Measurements from ENCODE around the gene NDC1. TPM values are rescaled to one million over a fixed set of nuclear protein-coding genes. Genes with fewer than 3 reads are reported as not detected.
"Not testable (repeated sequence)": the region's sequence is repeated elsewhere in the genome, so short reads cannot be mapped to it uniquely, and the experiment has no call there.

NDC1 gene
- total and polyA plus RNA-seq, 3 experiments from 2014 or later = 6.4 to 40.3 (median 38.8) TPM

DNA sequence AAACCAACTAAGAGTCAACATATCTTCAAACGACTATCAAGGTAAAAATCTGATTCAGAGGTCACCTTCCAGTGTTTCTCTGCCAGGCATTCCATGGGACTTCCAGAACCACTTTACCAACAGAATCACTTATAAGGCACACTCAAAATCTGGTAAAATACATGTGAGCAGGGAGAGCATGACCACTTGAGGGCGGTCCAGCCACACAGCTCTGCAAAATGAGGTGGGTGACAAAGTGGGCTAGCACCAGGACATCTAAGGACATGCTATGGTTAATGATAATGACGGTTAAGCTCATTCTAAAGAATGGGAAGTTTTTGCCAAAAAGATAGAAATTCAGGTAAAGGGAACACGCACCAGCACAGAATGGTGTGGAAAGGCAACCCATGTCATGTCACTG, 74.6 kb downstream of the NDC1 start:
- Histone ChIP-seq H3K36me3 (ENCODE audit: insufficient read depth, low read length) (no peaks in the 10 kb centered on the region), H3K27me3 (ENCODE audit: insufficient read depth, low read length, poor library complexity, severe bottlenecking) (no peaks in the 10 kb centered on the region), H3K27ac (ENCODE audit: low read depth, low read length) (no peak overlapping the region), H3K9me3 (ENCODE audit: low read length) (no peaks in the 10 kb centered on the region), H3K4me1 (ENCODE audit: insufficient read depth, low read length) (peaks cover 5% of the 10 kb centered on the region), H3K4me3 (ENCODE audit: low read length) (no peak overlapping the region)
- no peaks in the 10 kb centered on the region for H3K27me3 Mint-ChIP-seq
- peaks cover 0 to 5% (median 0%) of the 10 kb centered on the region in 5 donors for H3K9me3 Mint-ChIP-seq
- ChIA-PET CTCF (interaction anchor here (1.2 kb wide), 1 partner anchor 14 kb away, joined by 3 read pairs; no protein-coding TSS in a partner anchor), POLR2A (no interaction called here)
- peaks cover 5 to 25% (median 11%) of the 10 kb centered on the region in 3 donors for H3K36me3 Mint-ChIP-seq
- peaks cover 17 to 32% (median 29%) of the 10 kb centered on the region in 3 donors for H3K4me1 Mint-ChIP-seq
- no peak overlapping the region for H3K27ac Mint-ChIP-seq
- H3K4me3 Mint-ChIP-seq = no peak overlapping the region
- DNase-seq = no peak

DNA sequence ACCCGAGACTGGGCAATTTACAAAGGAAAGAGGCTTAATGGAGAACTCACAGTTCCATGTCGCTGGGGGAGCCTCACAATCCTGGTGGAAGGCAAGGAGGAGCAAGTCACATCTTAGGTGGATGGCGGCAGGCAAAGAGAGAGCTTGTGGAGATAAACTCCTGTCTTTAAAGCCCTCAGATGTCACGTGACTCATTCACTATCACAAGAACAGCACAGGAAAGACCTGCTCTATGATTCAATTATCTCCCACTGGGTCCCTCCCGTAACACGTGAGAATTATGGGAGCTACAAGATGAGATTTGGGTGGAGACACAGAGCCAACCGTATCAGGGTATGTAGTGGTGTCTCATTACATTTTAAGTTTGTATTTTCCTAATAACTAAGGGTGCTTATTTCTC, 77.6 kb downstream of the NDC1 start:
- H3K4me1 ChIP-seq (ENCODE audit: insufficient read depth, low read length); H3K4me3 Mint-ChIP-seq; H3K4me3 ChIP-seq (ENCODE audit: low read length); H3K9me3 Mint-ChIP-seq; H3K4me1 Mint-ChIP-seq; POLR2A ChIA-PET; H3K27me3 Mint-ChIP-seq; DNase-seq; H3K27me3 ChIP-seq (ENCODE audit: insufficient read depth, low read length, poor library complexity, severe bottlenecking); H3K9me3 ChIP-seq (ENCODE audit: low read length); CTCF ChIA-PET; H3K36me3 ChIP-seq (ENCODE audit: insufficient read depth, low read length); H3K36me3 Mint-ChIP-seq; H3K27ac ChIP-seq (ENCODE audit: low read depth, low read length): not testable (repeated sequence)
- peak overlapping the region in 2 of 8 donors; percentile 10 to 67 for H3K27ac Mint-ChIP-seq

- ChIA-PET POLR2A (no interaction called here), CTCF (no interaction called here)
- Mint-ChIP-seq H3K27ac (no peak overlapping the region), H3K27me3 (no peaks in the 10 kb centered on the region), H3K9me3 (no peaks in the 10 kb centered on the region), H3K4me1 (no peaks in the 10 kb centered on the region), H3K36me3 (peaks cover 0 to 2% (median 0%) of the 10 kb centered on the region in 3 donors), H3K4me3 (no peak overlapping the region)
- H3K27ac ChIP-seq (ENCODE audit: low read depth, low read length) = no peak overlapping the region
- no peaks in the 10 kb centered on the region for H3K36me3 ChIP-seq (ENCODE audit: insufficient read depth, low read length)
- H3K9me3 ChIP-seq (ENCODE audit: low read length) = no peaks in the 10 kb centered on the region
- no peaks in the 10 kb centered on the region for H3K4me1 ChIP-seq (ENCODE audit: insufficient read depth, low read length)
- H3K27me3 ChIP-seq (ENCODE audit: insufficient read depth, low read length, poor library complexity, severe bottlenecking) = no peaks in the 10 kb centered on the region
- no peak for DNase-seq
- no peak overlapping the region for H3K4me3 ChIP-seq (ENCODE audit: low read length)
Measured at GRCh38 chr1:53755874-53756273, 82.2 kb downstream of the NDC1 start.

GRCh38 chr1:53754484-53755312, 83.4 kb downstream of the NDC1 start:
- ChIA-PET CTCF (interaction anchor here (0.7 to 1.4 kb wide), 4 partner anchors 10 to 477 kb away, joined by 3 to 7 read pairs (median 4); no protein-coding TSS in a partner anchor), POLR2A (no interaction called here)
- no peaks in the 10 kb centered on the region for H3K9me3 Mint-ChIP-seq
- no peaks in the 10 kb centered on the region for H3K4me1 ChIP-seq (ENCODE audit: insufficient read depth, low read length)
- H3K27me3 ChIP-seq (ENCODE audit: insufficient read depth, low read length, poor library complexity, severe bottlenecking) = no peaks in the 10 kb centered on the region
- H3K27me3 Mint-ChIP-seq = no peaks in the 10 kb centered on the region
- no peak overlapping the region for H3K4me3 Mint-ChIP-seq
- no peak overlapping the region for H3K27ac Mint-ChIP-seq
- no peak overlapping the region for H3K4me3 ChIP-seq (ENCODE audit: low read length)
- peak in 1 of 5 donors; percentile 5 for DNase-seq
- no peak overlapping the region for H3K27ac ChIP-seq (ENCODE audit: low read depth, low read length)
- no peaks in the 10 kb centered on the region for H3K4me1 Mint-ChIP-seq
- H3K36me3 Mint-ChIP-seq = peaks cover 0 to 2% (median 0%) of the 10 kb centered on the region in 3 donors
- H3K36me3 ChIP-seq (ENCODE audit: insufficient read depth, low read length) = no peaks in the 10 kb centered on the region
- no peaks in the 10 kb centered on the region for H3K9me3 ChIP-seq (ENCODE audit: low read length)

DNA sequence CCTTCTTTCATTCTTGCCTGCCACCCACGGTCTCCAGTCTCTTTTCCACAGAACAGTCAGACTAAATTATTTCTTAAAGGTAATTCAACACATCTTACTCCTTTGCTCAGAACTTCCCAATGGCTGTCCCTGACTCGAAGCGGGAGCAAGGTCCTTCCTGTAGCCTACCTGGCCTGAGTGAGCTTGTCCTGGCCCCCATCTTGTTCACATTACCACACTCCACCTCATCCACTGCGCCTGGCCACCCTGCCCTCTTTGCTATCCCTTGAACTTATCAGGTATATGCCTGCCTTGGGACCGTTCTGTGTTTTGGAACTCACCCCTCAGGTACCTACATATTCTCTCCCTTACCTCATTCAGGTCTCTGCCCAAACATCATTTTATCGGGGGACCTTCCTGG, 85.8 kb downstream of the NDC1 start:
- H3K27ac Mint-ChIP-seq = peak overlapping the region in 1 of 8 donors; percentile 13
- POLR2A ChIA-PET = no interaction called here
- CTCF ChIA-PET = no interaction called here

DNA sequence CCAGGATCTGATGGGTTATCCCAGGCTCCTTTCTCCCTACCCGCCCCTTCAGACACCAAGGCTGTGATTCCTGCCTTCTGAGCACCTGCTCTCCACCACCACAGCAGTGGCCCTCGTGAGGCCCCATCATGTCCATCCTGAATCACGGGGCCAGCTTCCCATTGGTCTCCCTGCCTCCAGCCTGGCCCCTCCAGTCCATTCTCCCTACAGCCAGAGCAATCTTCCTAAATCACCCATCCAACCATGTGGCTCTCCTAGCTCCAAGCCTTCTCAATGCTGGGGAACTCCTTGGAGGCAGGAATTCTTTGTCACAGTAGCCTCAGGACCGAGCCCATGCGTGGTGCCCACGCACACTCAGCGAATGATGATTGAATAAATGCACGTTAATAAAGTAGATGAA, 90.3 kb downstream of the NDC1 start:
- peaks cover 8 to 9% of the 10 kb centered on the region in 2 donors for H3K27me3 Mint-ChIP-seq
- peaks cover 0 to 6% (median 5%) of the 10 kb centered on the region in 5 donors for H3K9me3 Mint-ChIP-seq
- peaks cover 0 to 6% (median 0%) of the 10 kb centered on the region in 3 donors for H3K36me3 Mint-ChIP-seq
- no peak overlapping the region for H3K27ac Mint-ChIP-seq
- H3K4me3 Mint-ChIP-seq = no peak overlapping the region
- Histone ChIP-seq H3K27me3 (ENCODE audit: insufficient read depth, low read length, poor library complexity, severe bottlenecking) (no peaks in the 10 kb centered on the region), H3K36me3 (ENCODE audit: insufficient read depth, low read length) (no peaks in the 10 kb centered on the region), H3K27ac (ENCODE audit: low read depth, low read length) (no peak overlapping the region), H3K4me3 (ENCODE audit: low read length) (no peak overlapping the region), H3K9me3 (ENCODE audit: low read length) (no peaks in the 10 kb centered on the region), H3K4me1 (ENCODE audit: insufficient read depth, low read length) (no peaks in the 10 kb centered on the region)
- DNase-seq = no peak
- POLR2A ChIA-PET = no interaction called here
- CTCF ChIA-PET = no interaction called here
- no peaks in the 10 kb centered on the region for H3K4me1 Mint-ChIP-seq

More for the DNA sequence above, 85.8 kb downstream of the NDC1 start:
- Histone ChIP-seq H3K4me1 (ENCODE audit: insufficient read depth, low read length) (no peaks in the 10 kb centered on the region), H3K4me3 (ENCODE audit: low read length) (no peak overlapping the region), H3K27ac (ENCODE audit: low read depth, low read length) (no peak overlapping the region), H3K27me3 (ENCODE audit: insufficient read depth, low read length, poor library complexity, severe bottlenecking) (no peaks in the 10 kb centered on the region), H3K9me3 (ENCODE audit: low read length) (no peaks in the 10 kb centered on the region), H3K36me3 (ENCODE audit: insufficient read depth, low read length) (no peaks in the 10 kb centered on the region)
- H3K27me3 Mint-ChIP-seq = no peaks in the 10 kb centered on the region
- H3K9me3 Mint-ChIP-seq = no peaks in the 10 kb centered on the region
- H3K4me3 Mint-ChIP-seq = no peak overlapping the region
- no peak for DNase-seq
- no peaks in the 10 kb centered on the region for H3K36me3 Mint-ChIP-seq
- no peaks in the 10 kb centered on the region for H3K4me1 Mint-ChIP-seq

DNA sequence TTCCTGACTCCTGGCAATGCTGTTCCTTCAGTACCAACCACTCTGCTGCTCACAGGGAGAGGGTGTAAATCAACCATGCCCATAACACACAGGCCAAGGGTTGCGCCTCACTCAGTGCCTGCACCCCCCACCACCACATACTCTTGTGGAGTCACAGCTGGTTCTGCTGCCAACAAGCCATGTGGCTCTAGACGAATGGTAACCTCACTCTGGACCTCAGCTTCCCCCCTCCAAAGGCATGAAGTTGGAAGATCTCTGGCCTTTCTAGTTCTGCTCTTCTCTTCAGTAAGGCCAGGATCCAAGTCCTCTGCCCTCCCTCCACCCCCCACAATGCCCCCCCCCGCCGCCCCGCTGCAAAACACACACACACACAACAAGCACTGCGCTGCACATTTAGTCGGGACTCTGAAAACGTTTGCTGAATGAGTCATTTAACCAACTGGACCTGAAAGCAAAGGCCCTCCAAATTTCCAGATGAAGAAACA, 97.4 kb downstream of the NDC1 start:
- no peaks in the 10 kb centered on the region for H3K9me3 ChIP-seq (ENCODE audit: low read length)
- peaks cover 0 to 14% (median 3%) of the 10 kb centered on the region in 3 donors for H3K36me3 Mint-ChIP-seq
- no peaks in the 10 kb centered on the region for H3K36me3 ChIP-seq (ENCODE audit: insufficient read depth, low read length)
- ChIA-PET POLR2A (no interaction called here), CTCF (no interaction called here)
- peaks cover 23% of the 10 kb centered on the region for H3K27me3 ChIP-seq (ENCODE audit: insufficient read depth, low read length, poor library complexity, severe bottlenecking)
- peaks cover 0 to 8% (median 2%) of the 10 kb centered on the region in 3 donors for H3K4me1 Mint-ChIP-seq
- peaks cover 0 to 12% (median 7%) of the 10 kb centered on the region in 5 donors for H3K9me3 Mint-ChIP-seq
- no peak overlapping the region for H3K4me3 ChIP-seq (ENCODE audit: low read length)
- DNase-seq = no peak
- no peak overlapping the region for H3K27ac Mint-ChIP-seq
- H3K4me3 Mint-ChIP-seq = peak overlapping the region in 5 of 7 donors; percentile 24 to 70 (median 40)
- H3K27ac ChIP-seq (ENCODE audit: low read depth, low read length) = no peak overlapping the region
- no peaks in the 10 kb centered on the region for H3K4me1 ChIP-seq (ENCODE audit: insufficient read depth, low read length)
- peaks cover 41 to 50% of the 10 kb centered on the region in 2 donors for H3K27me3 Mint-ChIP-seq

DNA sequence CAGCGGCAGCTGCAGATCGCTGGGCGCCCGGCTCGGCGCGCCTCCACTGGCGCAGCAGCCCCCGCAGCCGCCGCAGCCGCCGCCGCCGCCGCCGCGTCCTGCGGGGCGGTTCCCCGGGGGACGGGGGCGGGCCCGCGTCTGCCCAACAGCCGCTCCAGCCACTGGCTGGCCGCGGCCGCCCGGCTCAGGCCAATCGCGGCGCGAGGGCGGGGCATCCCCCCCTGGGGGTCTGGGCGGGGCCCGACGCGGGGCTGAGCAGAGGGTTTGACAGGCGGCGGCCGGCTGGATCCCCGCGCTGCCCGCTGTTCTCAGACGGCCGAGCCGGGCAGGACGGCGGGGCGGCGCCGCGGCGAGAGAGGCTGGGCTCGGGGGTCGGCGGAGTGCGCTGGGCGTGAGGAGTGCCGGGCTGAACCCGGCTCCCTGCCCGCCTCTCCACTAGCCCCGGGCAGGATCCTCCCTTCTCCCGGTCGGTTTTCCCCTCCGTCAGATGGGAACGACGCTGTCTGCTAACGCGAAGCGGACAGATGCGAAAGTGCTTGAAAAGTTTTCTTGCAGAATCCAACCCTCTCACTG, 98.9 kb downstream of the NDC1 start, which contains the start of gene GLIS1:
GLIS1 (minus strand) TSS at position 56 of the 573 bp plus-strand sequence. CDS start 1,100 bp downstream, outside the sequence.
- Mint-ChIP-seq H3K4me1 (peaks cover 0 to 8% (median 2%) of the 10 kb centered on the region in 3 donors), H3K4me3 (peak within 1 kb of the TSS; percentile 62 to 83 (median 67)), H3K9me3 (peaks cover 0 to 12% (median 7%) of the 10 kb centered on the region in 5 donors), H3K27me3 (peaks cover 41 to 63% of the 10 kb centered on the region in 2 donors), H3K27ac (no peak within 1 kb of the TSS), H3K36me3 (peaks cover 0 to 14% (median 3%) of the 10 kb centered on the region in 3 donors)
- no peaks in the 10 kb centered on the region for H3K36me3 ChIP-seq (ENCODE audit: insufficient read depth, low read length)
- ChIA-PET CTCF (no interaction called here), POLR2A (no interaction called here)
- peak in 3 of 5 donors; percentile 8 to 32 (median 10) for DNase-seq
- peaks cover 23% of the 10 kb centered on the region for H3K27me3 ChIP-seq (ENCODE audit: insufficient read depth, low read length, poor library complexity, severe bottlenecking)
- H3K4me3 ChIP-seq (ENCODE audit: low read length) = no peak within 1 kb of the TSS
- H3K9me3 ChIP-seq (ENCODE audit: low read length) = no peaks in the 10 kb centered on the region
- no peaks in the 10 kb centered on the region for H3K4me1 ChIP-seq (ENCODE audit: insufficient read depth, low read length)
- H3K27ac ChIP-seq (ENCODE audit: low read depth, low read length) = no peak within 1 kb of the TSS
